ENCODE measurements around the gene N4BP2L1. TPM values are rescaled to one million over a fixed set of nuclear protein-coding genes. Genes with fewer than 3 reads are reported as not detected.

Gene N4BP2L1
- total RNA-seq, 2 experiments from 2014 or later: 26.2 to 32.2 TPM

DNA sequence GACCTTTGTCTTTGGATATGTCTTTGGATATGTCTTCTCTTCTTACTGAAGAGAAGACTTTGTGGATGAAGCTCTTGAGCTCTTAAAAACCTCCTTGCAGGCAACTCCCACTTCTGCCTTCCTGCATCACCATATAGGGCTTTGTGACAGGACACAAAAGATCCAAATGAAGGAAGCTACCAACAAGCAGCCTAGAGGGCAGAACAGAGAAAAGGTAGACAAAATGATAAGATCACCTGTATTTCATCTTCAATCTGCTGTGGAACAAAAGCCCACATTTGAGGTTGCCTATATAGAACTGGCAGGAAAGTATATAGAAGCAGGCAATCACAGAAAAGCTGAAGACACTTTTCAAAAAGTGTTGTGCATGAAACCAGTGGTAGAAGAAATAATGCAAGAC is 42.5 kb downstream of the N4BP2L1 start:
- DNase-seq: no peak
- Mint-ChIP-seq H3K4me3 (no peak overlapping the region), H3K36me3 (ENCODE audit: low read depth) (no peaks in the 10 kb centered on the region), H3K27me3 (no peaks in the 10 kb centered on the region), H3K4me1 (ENCODE audit: low read depth) (peaks cover 12% of the 10 kb centered on the region), H3K9me3 (no peaks in the 10 kb centered on the region), H3K27ac (no peak overlapping the region)
- CTCF ChIA-PET: interaction anchor here (1.2 kb wide), 1 partner anchor 57 kb away, joined by 3 read pairs; no protein-coding TSS in a partner anchor
- ATAC-seq: no peak
- TF ChIP-seq, protein P1, sequence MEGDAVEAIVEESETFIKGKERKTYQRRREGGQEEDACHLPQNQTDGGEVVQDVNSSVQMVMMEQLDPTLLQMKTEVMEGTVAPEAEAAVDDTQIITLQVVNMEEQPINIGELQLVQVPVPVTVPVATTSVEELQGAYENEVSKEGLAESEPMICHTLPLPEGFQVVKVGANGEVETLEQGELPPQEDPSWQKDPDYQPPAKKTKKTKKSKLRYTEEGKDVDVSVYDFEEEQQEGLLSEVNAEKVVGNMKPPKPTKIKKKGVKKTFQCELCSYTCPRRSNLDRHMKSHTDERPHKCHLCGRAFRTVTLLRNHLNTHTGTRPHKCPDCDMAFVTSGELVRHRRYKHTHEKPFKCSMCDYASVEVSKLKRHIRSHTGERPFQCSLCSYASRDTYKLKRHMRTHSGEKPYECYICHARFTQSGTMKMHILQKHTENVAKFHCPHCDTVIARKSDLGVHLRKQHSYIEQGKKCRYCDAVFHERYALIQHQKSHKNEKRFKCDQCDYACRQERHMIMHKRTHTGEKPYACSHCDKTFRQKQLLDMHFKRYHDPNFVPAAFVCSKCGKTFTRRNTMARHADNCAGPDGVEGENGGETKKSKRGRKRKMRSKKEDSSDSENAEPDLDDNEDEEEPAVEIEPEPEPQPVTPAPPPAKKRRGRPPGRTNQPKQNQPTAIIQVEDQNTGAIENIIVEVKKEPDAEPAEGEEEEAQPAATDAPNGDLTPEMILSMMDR (IDR thresholded peaks at IDR 0.05): no peak
- POLR2A ChIA-PET: interaction anchor here (1.1 kb wide), 1 partner anchor 42 kb away, joined by 3 read pairs; the partner anchor contains the start of gene N4BP2L1
- intact Hi-C loops (cut with micrococcal nuclease): no loop called here

- intact Hi-C loops (cut with micrococcal nuclease): no loop called here
- ATAC-seq (no peak), DNase-seq (no peak)
- ChIA-PET CTCF (interaction anchor here (1.2 kb wide), 1 partner anchor 58 kb away, joined by 3 read pairs; no protein-coding TSS in a partner anchor), POLR2A (interaction anchor here (1.1 kb wide), 1 partner anchor 43 kb away, joined by 3 read pairs; the partner anchor contains the start of gene N4BP2L1)
- H3K27me3 Mint-ChIP-seq: no peaks in the 10 kb centered on the region
- H3K27ac Mint-ChIP-seq: no peak overlapping the region
- peaks cover 5% of the 10 kb centered on the region for H3K4me1 Mint-ChIP-seq (ENCODE audit: low read depth)
- H3K9me3 Mint-ChIP-seq: no peaks in the 10 kb centered on the region
- no peak overlapping the region for H3K4me3 Mint-ChIP-seq
- TF ChIP-seq, protein P1 (IDR thresholded peaks at IDR 0.05): no peak
- peaks cover 2% of the 10 kb centered on the region for H3K36me3 Mint-ChIP-seq (ENCODE audit: low read depth)
Observed at GRCh38 chr13:32384702-32385101, 43.2 kb downstream of the N4BP2L1 start.

GRCh38 chr13:32383836-32384618 is 43.9 kb downstream of the N4BP2L1 start:
- Mint-ChIP-seq H3K9me3 (no peaks in the 10 kb centered on the region), H3K27me3 (no peaks in the 10 kb centered on the region), H3K4me3 (no peak overlapping the region), H3K27ac (no peak overlapping the region), H3K36me3 (ENCODE audit: low read depth) (peaks cover 4% of the 10 kb centered on the region), H3K4me1 (ENCODE audit: low read depth) (no peaks in the 10 kb centered on the region)
- POLR2A ChIA-PET: interaction anchor here (0.5 kb wide), 1 partner anchor 29 kb away, joined by 3 read pairs; no protein-coding TSS in a partner anchor
- TF ChIP-seq, protein P1 (IDR thresholded peaks at IDR 0.05): no peak
- intact Hi-C loops (cut with micrococcal nuclease): no loop called here
- CTCF ChIA-PET: interaction anchor here (1.2 kb wide), 1 partner anchor 59 kb away, joined by 3 read pairs; no protein-coding TSS in a partner anchor
- ATAC-seq (no peak), DNase-seq (no peak)

DNA sequence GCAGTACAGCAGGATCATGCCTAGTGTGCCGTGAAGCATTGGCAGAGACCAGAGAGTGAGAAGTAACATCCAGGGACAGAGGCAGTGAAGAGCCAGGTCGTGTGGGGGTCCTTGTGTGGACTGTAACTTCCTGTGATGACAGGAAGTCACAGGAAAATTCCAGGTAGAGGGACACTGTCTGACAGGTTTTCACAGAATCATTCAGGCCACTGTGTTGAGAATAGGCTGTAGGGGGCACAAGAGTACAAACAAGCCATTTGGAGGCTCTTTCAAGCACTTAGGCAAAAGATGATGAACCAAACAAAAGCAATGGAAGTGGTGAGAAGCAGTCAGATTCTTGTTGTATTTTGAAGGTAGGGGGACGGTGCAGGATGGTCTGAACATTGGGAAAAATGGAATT is 46.4 kb downstream of the N4BP2L1 start:
- H3K4me1 Mint-ChIP-seq (ENCODE audit: low read depth): no peaks in the 10 kb centered on the region
- ChIA-PET POLR2A (interaction anchor here (1.0 kb wide), 1 partner anchor 155 kb away, joined by 3 read pairs; no protein-coding TSS in a partner anchor), CTCF (interaction anchor here (0.6 to 2.1 kb wide), 7 partner anchors 9 to 199 kb away, joined by 3 to 8 read pairs (median 3); no protein-coding TSS in a partner anchor)
- DNase-seq (peak; percentile 9), ATAC-seq (peak; percentile 51)
- H3K27ac Mint-ChIP-seq: no peak overlapping the region
- no peak overlapping the region for H3K4me3 Mint-ChIP-seq
- peaks cover 4% of the 10 kb centered on the region for H3K36me3 Mint-ChIP-seq (ENCODE audit: low read depth)
- TF ChIP-seq, protein P1 (IDR thresholded peaks at IDR 0.05): peak; percentile 24
- no peaks in the 10 kb centered on the region for H3K27me3 Mint-ChIP-seq
- no peaks in the 10 kb centered on the region for H3K9me3 Mint-ChIP-seq
- intact Hi-C loops (cut with micrococcal nuclease): no loop called here

GRCh38 chr13:32378012-32378411 is 49.9 kb downstream of the N4BP2L1 start:
- no peak for DNase-seq
- Mint-ChIP-seq H3K9me3 (peaks cover 2% of the 10 kb centered on the region), H3K4me1 (ENCODE audit: low read depth) (no peaks in the 10 kb centered on the region), H3K36me3 (ENCODE audit: low read depth) (peaks cover 24% of the 10 kb centered on the region), H3K27ac (no peak overlapping the region), H3K4me3 (no peak overlapping the region), H3K27me3 (no peaks in the 10 kb centered on the region)
- TF ChIP-seq, protein P1 (IDR thresholded peaks at IDR 0.05): no peak
- ChIA-PET CTCF (no interaction called here), POLR2A (no interaction called here)
- no peak for ATAC-seq
- intact Hi-C loops (cut with micrococcal nuclease): no loop called here
